RPMI8226 (cell line): ENCODE results near the gene SRPK2.

ENCODE experiments used
- DNase-seq: peaks from one replicate; pipeline ENCODE4 v3.0.0-alpha.2; 2015

Gene SRPK2

GRCh38 chr7:105127179-105127578 is 261.5 kb downstream of the SRPK2 start:
- DNase-seq: peak; percentile 89

GRCh38 chr7:105126436-105126975 is 262.2 kb downstream of the SRPK2 start:
- peak; percentile 54 for DNase-seq

GRCh38 chr7:105125745-105126144 is 263.0 kb downstream of the SRPK2 start:
- no peak for DNase-seq

GRCh38 chr7:105122619-105123018 is 266.1 kb downstream of the SRPK2 start:
- DNase-seq: no peak

- no peak for DNase-seq
Observed at GRCh38 chr7:105118612-105119600, 269.8 kb downstream of the SRPK2 start.

GRCh38 chr7:105112440-105113418 is 276.0 kb downstream of the SRPK2 start:
- no peak for DNase-seq

- DNase-seq: no peak
Observed at GRCh38 chr7:105107458-105107857, 281.3 kb downstream of the SRPK2 start.

- no peak for DNase-seq
Observed at GRCh38 chr7:105106473-105106872, 282.2 kb downstream of the SRPK2 start.

GRCh38 chr7:105105579-105105978 is 283.1 kb downstream of the SRPK2 start:
- no peak for DNase-seq

GRCh38 chr7:105102557-105103352 is 286.0 kb downstream of the SRPK2 start:
- DNase-seq: no peak

- DNase-seq: peak; percentile 58
Observed at GRCh38 chr7:105101864-105102263, 286.9 kb downstream of the SRPK2 start.

- no peak for DNase-seq
Observed at GRCh38 chr7:105098863-105099515, 289.7 kb downstream of the SRPK2 start.

- DNase-seq: no peak
Observed at GRCh38 chr7:105097619-105098018, 291.1 kb downstream of the SRPK2 start.

GRCh38 chr7:105096306-105096705 is 292.4 kb downstream of the SRPK2 start:
- no peak for DNase-seq

GRCh38 chr7:105094966-105095365 is 293.8 kb downstream of the SRPK2 start:
- DNase-seq: no peak

- DNase-seq: no peak
Observed at GRCh38 chr7:105088456-105088855, 300.3 kb downstream of the SRPK2 start.

- DNase-seq: no peak
Observed at GRCh38 chr7:105087981-105088380, 300.7 kb downstream of the SRPK2 start.

GRCh38 chr7:105086850-105087249 is 301.9 kb downstream of the SRPK2 start:
- no peak for DNase-seq

- no peak for DNase-seq
Observed at GRCh38 chr7:105084581-105084980, 304.1 kb downstream of the SRPK2 start.

- DNase-seq: no peak
Observed at GRCh38 chr7:105079348-105079747, 309.4 kb downstream of the SRPK2 start.

- no peak for DNase-seq
Observed at GRCh38 chr7:105073143-105073542, 315.6 kb downstream of the SRPK2 start.

- DNase-seq: no peak
Observed at GRCh38 chr7:105068886-105069285, 319.8 kb downstream of the SRPK2 start.
